ENCODE data around the gene ZFYVE21. TPM values are rescaled to one million over a fixed set of nuclear protein-coding genes. Genes with fewer than 3 reads are reported as not detected.

Gene ZFYVE21
- total and polyA plus RNA-seq, 7 donors: 14.0 to 27.1 (median 19.9) TPM

- H3K4me1 ChIP-seq: no peaks in the 10 kb centered on the region
- no peak overlapping the region for H3K27ac ChIP-seq
- TF ChIP-seq CTCF (IDR thresholded peaks at IDR 0.05): no peak
- no peaks in the 10 kb centered on the region for H3K27me3 ChIP-seq (ENCODE audit: insufficient read depth in 3 of 3, low read length in 2 of 3)
- ATAC-seq: no peak
- peaks cover 0 to 80% of the 10 kb centered on the region in 2 donors for H3K36me3 ChIP-seq (ENCODE audit: insufficient read depth in 1 of 2, low read depth in 1 of 2)
- intact Hi-C loops (cut with DNase I): no loop called here
- WGBS, 3 donors: 79 to 84% (median 80%) methylated on average over 8 to 9 of the region's 9 CpGs
- H3K4me3 ChIP-seq: no peak overlapping the region
- no peak for DNase-seq
- H3K9me3 ChIP-seq: no peaks in the 10 kb centered on the region
Measured at GRCh38 chr14:103741876-103742275, 26.3 kb downstream of the ZFYVE21 start.

DNA sequence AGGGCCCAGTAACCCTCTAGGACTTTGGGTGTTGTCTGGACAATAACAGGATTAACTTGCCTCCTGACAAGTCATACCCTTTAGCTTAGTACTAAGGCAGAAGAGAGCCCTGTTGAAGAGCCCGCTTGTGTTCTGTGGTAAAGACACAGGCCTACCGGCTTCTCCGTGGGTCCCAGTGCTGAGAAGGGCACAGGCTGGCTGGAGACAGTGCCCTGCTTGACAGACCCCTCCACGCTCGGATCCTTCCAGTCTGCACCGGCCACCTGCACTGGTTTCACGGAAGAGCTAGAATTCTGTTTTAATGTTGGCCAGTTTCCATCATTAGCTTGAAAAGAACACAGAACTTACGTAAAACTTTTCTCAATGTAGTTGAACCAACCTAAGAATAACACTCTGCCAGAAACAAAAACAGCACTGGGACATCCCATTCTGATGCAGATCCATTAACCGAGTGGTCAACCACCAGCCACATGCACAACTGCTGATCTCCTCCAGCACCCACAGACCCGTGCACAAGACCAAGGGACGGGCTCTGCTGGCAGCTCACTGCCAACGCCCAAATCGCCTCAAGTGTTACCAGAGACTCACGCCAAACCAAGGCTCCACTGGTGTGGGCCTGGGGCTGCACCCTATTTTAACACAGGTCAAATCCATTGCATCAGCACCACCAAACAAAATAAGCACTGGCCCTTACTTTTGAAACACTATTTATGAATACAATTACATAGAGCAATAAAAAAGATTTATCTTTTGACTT lies 27.1 kb downstream of the ZFYVE21 start:
- no peaks in the 10 kb centered on the region for H3K9me3 ChIP-seq
- WGBS, 3 donors: 85 to 97% (median 87%) methylated on average over 14 of the region's 14 CpGs
- no peak overlapping the region for H3K4me3 ChIP-seq
- no peak for TF ChIP-seq CTCF (IDR thresholded peaks at IDR 0.05)
- H3K27ac ChIP-seq: no peak overlapping the region
- peaks cover 0 to 75% of the 10 kb centered on the region in 2 donors for H3K36me3 ChIP-seq (ENCODE audit: insufficient read depth in 1 of 2, low read depth in 1 of 2)
- no peaks in the 10 kb centered on the region for H3K27me3 ChIP-seq (ENCODE audit: insufficient read depth in 3 of 3, low read length in 2 of 3)
- ATAC-seq (no peak), DNase-seq (no peak)
- intact Hi-C loops (cut with DNase I): no loop called here
- no peaks in the 10 kb centered on the region for H3K4me1 ChIP-seq

- ATAC-seq (no peak), DNase-seq (no peak)
- 85 to 87% (median 85%) methylated on average over 15 of the region's 15 CpGs for WGBS, 3 donors
- H3K4me1 ChIP-seq: no peaks in the 10 kb centered on the region
- no peaks in the 10 kb centered on the region for H3K9me3 ChIP-seq
- H3K27ac ChIP-seq: no peak overlapping the region
- intact Hi-C loops (cut with DNase I): no loop called here
- H3K27me3 ChIP-seq (ENCODE audit: insufficient read depth in 3 of 3, low read length in 2 of 3): no peaks in the 10 kb centered on the region
- TF ChIP-seq CTCF (IDR thresholded peaks at IDR 0.05): no peak
- peaks cover 0 to 71% of the 10 kb centered on the region in 2 donors for H3K36me3 ChIP-seq (ENCODE audit: insufficient read depth in 1 of 2, low read depth in 1 of 2)
- H3K4me3 ChIP-seq: no peak overlapping the region
Measured at GRCh38 chr14:103743691-103744090, 28.1 kb downstream of the ZFYVE21 start.

DNA sequence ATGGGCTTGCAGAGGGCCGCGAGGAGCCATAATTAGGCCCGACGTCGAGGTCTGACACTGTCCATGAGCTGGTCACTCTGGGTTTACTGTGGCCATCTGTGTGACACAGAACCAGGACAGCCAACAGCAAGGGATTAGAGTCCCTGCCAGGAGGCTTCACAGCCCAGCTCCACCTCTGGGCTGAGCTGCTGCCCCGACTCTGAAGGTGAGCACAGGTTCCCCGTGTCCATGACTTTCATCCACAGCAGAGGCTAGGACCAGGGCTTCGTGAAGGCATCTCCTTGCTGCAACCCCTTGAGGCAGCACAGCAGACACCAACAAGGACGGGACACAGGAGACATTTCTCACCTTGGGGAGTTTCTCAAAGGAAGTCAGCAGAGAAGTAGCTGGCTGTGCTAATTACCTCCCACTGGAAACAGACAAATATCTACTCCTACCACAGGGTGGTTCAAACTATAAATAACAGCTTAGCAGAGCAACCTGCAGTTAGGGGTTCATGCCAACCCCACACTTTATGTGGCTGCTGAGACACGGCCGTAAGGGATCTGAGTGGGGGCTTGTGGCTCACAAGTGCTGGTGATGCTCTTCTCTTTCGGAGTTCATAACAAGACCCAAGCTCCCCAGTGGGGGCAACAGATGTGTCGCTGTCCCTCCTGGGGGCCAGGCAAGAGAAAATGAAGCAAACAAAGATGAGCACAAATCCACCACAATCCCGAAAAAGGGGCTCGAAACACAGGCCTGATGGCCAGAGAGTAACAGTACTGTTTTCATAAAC lies 29.2 kb downstream of the ZFYVE21 start:
- intact Hi-C loops (cut with DNase I): no loop called here
- H3K9me3 ChIP-seq: no peaks in the 10 kb centered on the region
- no peak overlapping the region for H3K4me3 ChIP-seq
- no peak overlapping the region for H3K27ac ChIP-seq
- no peaks in the 10 kb centered on the region for H3K27me3 ChIP-seq (ENCODE audit: insufficient read depth in 3 of 3, low read length in 2 of 3)
- H3K36me3 ChIP-seq (ENCODE audit: insufficient read depth in 1 of 2, low read depth in 1 of 2): peaks cover 0 to 75% of the 10 kb centered on the region in 2 donors
- no peak for TF ChIP-seq CTCF (IDR thresholded peaks at IDR 0.05)
- ATAC-seq (peak in 1 of 4 donors; percentile 30), DNase-seq (no peak)
- H3K4me1 ChIP-seq: no peaks in the 10 kb centered on the region
- 75 to 80% (median 79%) methylated on average over 15 of the region's 15 CpGs for WGBS, 3 donors
